ENCODE results near the gene GNAQ.

The GNAQ gene

GRCh38 chr9:77989909-77990308 lies 41.7 kb downstream of the GNAQ start:
- no peak overlapping the region for H3K4me3 ChIP-seq (ENCODE audit: low read depth, low read length)
- no peak for TF ChIP-seq CTCF (IDR thresholded peaks at IDR 0.05; ENCODE audit: low read depth, low read length)

- TF ChIP-seq CTCF (IDR thresholded peaks at IDR 0.05; ENCODE audit: low read depth, low read length) = no peak
- no peak overlapping the region for H3K4me3 ChIP-seq (ENCODE audit: low read depth, low read length)
These were observed 42.2 kb downstream of the GNAQ start for GRCh38 chr9:77989458-77989857.

GRCh38 chr9:77988630-77989029 lies 43.0 kb downstream of the GNAQ start:
- H3K4me3 ChIP-seq (ENCODE audit: low read depth, low read length) = no peak overlapping the region
- no peak for TF ChIP-seq CTCF (IDR thresholded peaks at IDR 0.05; ENCODE audit: low read depth, low read length)

- H3K4me3 ChIP-seq (ENCODE audit: low read depth, low read length) = no peak overlapping the region
- TF ChIP-seq CTCF (IDR thresholded peaks at IDR 0.05; ENCODE audit: low read depth, low read length) = no peak
These were observed 43.6 kb downstream of the GNAQ start for GRCh38 chr9:77987880-77988525.

GRCh38 chr9:77987081-77987656 lies 44.4 kb downstream of the GNAQ start:
- TF ChIP-seq CTCF (IDR thresholded peaks at IDR 0.05; ENCODE audit: low read depth, low read length) = no peak
- no peak overlapping the region for H3K4me3 ChIP-seq (ENCODE audit: low read depth, low read length)

- TF ChIP-seq CTCF (IDR thresholded peaks at IDR 0.05; ENCODE audit: low read depth, low read length) = no peak
- H3K4me3 ChIP-seq (ENCODE audit: low read depth, low read length) = no peak overlapping the region
These were observed 45.6 kb downstream of the GNAQ start for GRCh38 chr9:77985996-77986395.

GRCh38 chr9:77983320-77983662 lies 48.3 kb downstream of the GNAQ start:
- TF ChIP-seq CTCF (IDR thresholded peaks at IDR 0.05; ENCODE audit: low read depth, low read length) = no peak
- H3K4me3 ChIP-seq (ENCODE audit: low read depth, low read length) = no peak overlapping the region
